K562 (cell line): ENCODE data around the gene MYO1D. TPM values are rescaled to one million over a fixed set of nuclear protein-coding genes. Genes with fewer than 3 reads are reported as not detected.
A peak's percentile ranks its signal among the peaks of the same experiment; 100 is the strongest.

Source experiments
- CBFB ChIP-seq: sonication (generic); formaldehyde crosslinking; IDR thresholded peaks from 2 replicates; pipeline ENCODE4 v1.4.0; 2020; ENCODE audit warnings: mild to moderate bottlenecking, missing genetic modification reagents
- CREB1 ChIP-seq, 2 experiments: sonication (generic) in 1 of 2; formaldehyde crosslinking in 1 of 2; IDR thresholded peaks; 2 replicates each; pipeline versions ENCODE4 v1.6.1 to v1.8.0; 2012 to 2022; ENCODE audit warnings: inconsistent platforms in 1 of 2, mild to moderate bottlenecking in 1 of 2, missing genetic modification reagents in 1 of 2, moderate library complexity in 1 of 2
- CREB5 ChIP-seq: fragments of 250-450 bp; sonication (Bioruptor Pico); IDR thresholded peaks from 2 replicates; pipeline ENCODE4 v1.5.0; 2020; ENCODE audit warnings: mild to moderate bottlenecking
- ESRRB ChIP-seq: fragments of 250-450 bp; sonication (Bioruptor Pico); IDR thresholded peaks from 2 replicates; pipeline ENCODE4 v1.5.0; 2020; ENCODE audit warnings: mild to moderate bottlenecking, moderate library complexity, borderline replicate concordance
- HDAC8 ChIP-seq: fragments of 450-650 bp; IDR thresholded peaks from 2 replicates; pipeline ENCODE4 v1.6.1; 2016; ENCODE audit warnings: mild to moderate bottlenecking, missing genetic modification characterization, moderate library complexity, missing compliant biosample characterization
- HMG20A ChIP-seq: fragments of 450-650 bp; formaldehyde crosslinking; conservative IDR thresholded peaks from 2 replicates; pipeline ENCODE4 v1.4.0; 2020; ENCODE audit warnings: mild to moderate bottlenecking, mixed read lengths
- HMGXB4 ChIP-seq: sonication (generic); formaldehyde crosslinking; IDR thresholded peaks from 2 replicates; pipeline ENCODE4 v1.8.1; 2023; ENCODE audit warnings: mild to moderate bottlenecking, missing genetic modification reagents
- MBD2 ChIP-seq: sonication (generic); IDR thresholded peaks from 2 replicates; pipeline ENCODE4 v1.6.1; 2016; ENCODE audit warnings: low read depth, borderline replicate concordance
- NR2C1 ChIP-seq, 2 experiments: fragments of 450-650 bp; IDR thresholded peaks; 2 replicates each; pipeline ENCODE4 v1.6.1; 2017; ENCODE audit warnings: mild to moderate bottlenecking in 2 of 2, antibody characterized with exemption in 1 of 2, inconsistent platforms in 1 of 2, missing compliant biosample characterization in 1 of 2, missing genetic modification characterization in 1 of 2
- PHTF2 ChIP-seq: fragments of 250-450 bp; sonication (Bioruptor Pico); IDR thresholded peaks from 2 replicates; pipeline ENCODE4 v1.5.0; 2021; ENCODE audit warnings: mild to moderate bottlenecking
- RBFOX2 ChIP-seq: fragments of 200-400 bp; formaldehyde crosslinking; IDR thresholded peaks from 2 replicates; pipeline ENCODE4 v1.6.1; 2017; ENCODE audit warnings: low read depth, mild to moderate bottlenecking, low read length, moderate library complexity
- SMARCE1 ChIP-seq: fragments of 450-650 bp; IDR thresholded peaks from 2 replicates; pipeline ENCODE4 v1.7.1; 2016; ENCODE audit warnings: mild to moderate bottlenecking
- SPI1 ChIP-seq: IDR thresholded peaks from 2 replicates; pipeline ENCODE4 v1.6.1; 2011; ENCODE audit warnings: low read depth, low read length, control low read depth, borderline replicate concordance
- ZC3H8 ChIP-seq: fragments of 450-650 bp; IDR thresholded peaks from 2 replicates; pipeline ENCODE4 v1.6.1; 2017
- ZNF707 ChIP-seq: fragments of 250-450 bp; sonication (Bioruptor Pico); conservative IDR thresholded peaks from 2 replicates; pipeline ENCODE4 v1.8.0; 2022; ENCODE audit warnings: inconsistent platforms, mild to moderate bottlenecking, moderate library complexity
- polyA plus RNA-seq, 8 experiments: library from polyadenylated mRNA; depleted of rRNA in 4 of 8; stranded (reverse) in 5 of 8; unstranded in 3 of 8; fragments of >200 nt; fragmentation: Nextera tagmentation in 2 of 8; fragmentation: Illumina TruSeq in 1 of 8; extraction: Ambion mirVana in 2 of 8; extraction: Trizol in 1 of 8; gene quantifications; 2 replicates each; pipeline versions ENCODE4 v1.2.1 to v1.2.3, GENCODE V29; 2011 to 2014; ENCODE audit warnings: inconsistent platforms in 1 of 8, missing spikeins in 1 of 8
- total RNA-seq, 7 experiments: library from RNA; depleted of rRNA in 6 of 7; stranded (reverse); fragments of >200 nt in 6 of 7; fragmentation: Illumina TruSeq in 2 of 7; extraction: Trizol in 2 of 7; gene quantifications; 2 replicates each; pipeline versions ENCODE4 v1.2.1 to v1.2.3, GENCODE V29; 2011 to 2021; ENCODE audit warnings: low replicate concordance in 1 of 7
- TF ChIP-seq, protein P1 (sequence below): fragments of 450-650 bp; formaldehyde crosslinking; IDR thresholded peaks from 2 replicates; pipeline ENCODE4 v1.4.0; 2020; ENCODE audit warnings: mild to moderate bottlenecking, moderate library complexity
- TF ChIP-seq, protein P2 (sequence below): sonication (generic); formaldehyde crosslinking; IDR thresholded peaks from 2 replicates; pipeline ENCODE4 v1.8.1; 2023; ENCODE audit warnings: mild to moderate bottlenecking, missing genetic modification reagents
- TF ChIP-seq, protein P3 (sequence below): IDR thresholded peaks from 2 replicates; pipeline ENCODE4 v1.6.1; 2011; ENCODE audit not compliant: insufficient read length; ENCODE audit errors: extremely low read depth
- TF ChIP-seq, protein P4 (sequence below): fragments of 250-450 bp; sonication (Bioruptor Pico); IDR thresholded peaks from 2 replicates; pipeline ENCODE4 v1.5.0; 2022; ENCODE audit warnings: mild to moderate bottlenecking

MYO1D gene
- total and polyA plus RNA-seq, 9 of the 15 experiments (the other 6 are each of a cell fraction or from before 2014, with no cell fraction given) = 2.1 to 71.2 (median 45.4) TPM

DNA sequence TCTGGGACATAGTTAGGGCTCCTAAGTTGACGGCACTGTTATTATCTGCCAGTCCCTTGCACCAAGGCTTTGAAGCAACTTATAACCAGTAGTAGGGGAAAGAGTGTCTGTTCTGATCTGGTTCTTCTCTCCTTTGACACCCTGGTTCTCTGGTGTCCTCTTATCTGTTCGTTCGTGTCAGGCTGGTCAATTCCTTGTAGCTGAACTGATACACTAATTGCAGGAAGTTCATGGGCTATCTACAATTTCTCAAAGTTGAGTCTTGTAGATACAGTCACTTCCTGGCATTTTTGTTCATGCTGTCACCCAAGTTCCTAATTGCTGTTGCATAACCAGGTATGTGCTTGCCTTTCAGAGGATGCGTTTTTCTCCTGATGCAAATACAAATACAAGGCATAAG lies 17.3 kb upstream of the MYO1D start (continued):
- TF ChIP-seq, protein P1, sequence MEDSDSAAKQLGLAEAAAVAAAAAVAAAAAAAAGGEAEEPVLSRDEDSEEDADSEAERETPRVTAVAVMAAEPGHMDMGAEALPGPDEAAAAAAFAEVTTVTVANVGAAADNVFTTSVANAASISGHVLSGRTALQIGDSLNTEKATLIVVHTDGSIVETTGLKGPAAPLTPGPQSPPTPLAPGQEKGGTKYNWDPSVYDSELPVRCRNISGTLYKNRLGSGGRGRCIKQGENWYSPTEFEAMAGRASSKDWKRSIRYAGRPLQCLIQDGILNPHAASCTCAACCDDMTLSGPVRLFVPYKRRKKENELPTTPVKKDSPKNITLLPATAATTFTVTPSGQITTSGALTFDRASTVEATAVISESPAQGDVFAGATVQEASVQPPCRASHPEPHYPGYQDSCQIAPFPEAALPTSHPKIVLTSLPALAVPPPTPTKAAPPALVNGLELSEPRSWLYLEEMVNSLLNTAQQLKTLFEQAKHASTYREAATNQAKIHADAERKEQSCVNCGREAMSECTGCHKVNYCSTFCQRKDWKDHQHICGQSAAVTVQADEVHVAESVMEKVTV (CRISPR knock-in tag) = no peak
- TF ChIP-seq ZC3H8 = no peak
- TF ChIP-seq, protein P2, sequence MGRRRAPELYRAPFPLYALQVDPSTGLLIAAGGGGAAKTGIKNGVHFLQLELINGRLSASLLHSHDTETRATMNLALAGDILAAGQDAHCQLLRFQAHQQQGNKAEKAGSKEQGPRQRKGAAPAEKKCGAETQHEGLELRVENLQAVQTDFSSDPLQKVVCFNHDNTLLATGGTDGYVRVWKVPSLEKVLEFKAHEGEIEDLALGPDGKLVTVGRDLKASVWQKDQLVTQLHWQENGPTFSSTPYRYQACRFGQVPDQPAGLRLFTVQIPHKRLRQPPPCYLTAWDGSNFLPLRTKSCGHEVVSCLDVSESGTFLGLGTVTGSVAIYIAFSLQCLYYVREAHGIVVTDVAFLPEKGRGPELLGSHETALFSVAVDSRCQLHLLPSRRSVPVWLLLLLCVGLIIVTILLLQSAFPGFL (CRISPR knock-in tag) = no peak
- no peak for TF ChIP-seq CBFB
- TF ChIP-seq HDAC8 (tag) = no peak
- no peak for TF ChIP-seq HMGXB4
- TF ChIP-seq, protein P3, sequence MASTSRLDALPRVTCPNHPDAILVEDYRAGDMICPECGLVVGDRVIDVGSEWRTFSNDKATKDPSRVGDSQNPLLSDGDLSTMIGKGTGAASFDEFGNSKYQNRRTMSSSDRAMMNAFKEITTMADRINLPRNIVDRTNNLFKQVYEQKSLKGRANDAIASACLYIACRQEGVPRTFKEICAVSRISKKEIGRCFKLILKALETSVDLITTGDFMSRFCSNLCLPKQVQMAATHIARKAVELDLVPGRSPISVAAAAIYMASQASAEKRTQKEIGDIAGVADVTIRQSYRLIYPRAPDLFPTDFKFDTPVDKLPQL = no peak
- TF ChIP-seq MBD2 = no peak; the same call in 1 of the 2 replicates
- TF ChIP-seq SMARCE1 = peak; percentile 86
- TF ChIP-seq ESRRB (CRISPR knock-in tag) = no peak
- TF ChIP-seq ZNF707 (CRISPR knock-in tag) = no peak
- TF ChIP-seq RBFOX2 = no peak
- TF ChIP-seq, protein P4, sequence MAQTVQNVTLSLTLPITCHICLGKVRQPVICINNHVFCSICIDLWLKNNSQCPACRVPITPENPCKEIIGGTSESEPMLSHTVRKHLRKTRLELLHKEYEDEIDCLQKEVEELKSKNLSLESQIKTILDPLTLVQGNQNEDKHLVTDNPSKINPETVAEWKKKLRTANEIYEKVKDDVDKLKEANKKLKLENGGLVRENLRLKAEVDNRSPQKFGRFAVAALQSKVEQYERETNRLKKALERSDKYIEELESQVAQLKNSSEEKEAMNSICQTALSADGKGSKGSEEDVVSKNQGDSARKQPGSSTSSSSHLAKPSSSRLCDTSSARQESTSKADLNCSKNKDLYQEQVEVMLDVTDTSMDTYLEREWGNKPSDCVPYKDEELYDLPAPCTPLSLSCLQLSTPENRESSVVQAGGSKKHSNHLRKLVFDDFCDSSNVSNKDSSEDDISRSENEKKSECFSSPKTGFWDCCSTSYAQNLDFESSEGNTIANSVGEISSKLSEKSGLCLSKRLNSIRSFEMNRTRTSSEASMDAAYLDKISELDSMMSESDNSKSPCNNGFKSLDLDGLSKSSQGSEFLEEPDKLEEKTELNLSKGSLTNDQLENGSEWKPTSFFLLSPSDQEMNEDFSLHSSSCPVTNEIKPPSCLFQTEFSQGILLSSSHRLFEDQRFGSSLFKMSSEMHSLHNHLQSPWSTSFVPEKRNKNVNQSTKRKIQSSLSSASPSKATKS (CRISPR knock-in tag) = no peak
- peak; percentile 18; the same call in 1 of the 2 replicates for TF ChIP-seq NR2C1 (IDR thresholded peaks at IDR 0.05)
- 0 out of 2 replicates have a peak, but pooled peaks have one; percentile 24 for TF ChIP-seq NR2C1 (tag; IDR thresholded peaks at IDR 0.05)
- TF ChIP-seq CREB5 (CRISPR knock-in tag) = no peak
- TF ChIP-seq SPI1 = 0 out of 2 replicates have a peak, but pooled peaks have one; percentile 29
- no peak for TF ChIP-seq HMG20A
- TF ChIP-seq CREB1 (IDR thresholded peaks at IDR 0.05) = no peak; the same call in 1 of the 2 replicates
- no peak for TF ChIP-seq CREB1 (CRISPR knock-in tag; IDR thresholded peaks at IDR 0.05)
- TF ChIP-seq PHTF2 = no peak
